Globus pallidus (tissue), 1 donor: ENCODE results near the gene PLBD1.
A peak's percentile ranks its signal among the peaks of the same experiment; 100 is the strongest.

Source experiments
- DNase-seq: peaks from one replicate; pipeline ENCODE4 v3.0.0-alpha.2; 2015; ENCODE audit warnings: low spot score

Gene PLBD1

DNA sequence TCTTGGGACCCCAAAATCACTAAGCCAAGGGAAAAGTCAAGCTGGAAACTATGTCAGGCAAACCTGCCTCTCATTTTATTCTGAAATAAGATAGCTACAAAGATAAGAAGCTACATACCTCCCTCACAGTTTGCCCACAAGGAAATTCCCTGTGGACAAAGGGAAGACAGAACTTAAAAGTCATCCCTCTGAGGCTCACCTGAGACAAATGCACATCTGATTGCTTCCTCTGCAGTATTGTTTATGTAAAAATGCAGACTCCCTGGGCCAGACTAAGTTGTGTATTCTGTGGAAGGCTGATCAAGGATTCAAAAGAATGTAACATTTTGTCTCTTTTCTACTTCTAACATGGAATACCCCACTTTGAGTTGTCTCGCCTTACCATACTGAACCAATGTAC lies 2.5 kb upstream of the PLBD1 start:
- DNase-seq, result no peak

DNA sequence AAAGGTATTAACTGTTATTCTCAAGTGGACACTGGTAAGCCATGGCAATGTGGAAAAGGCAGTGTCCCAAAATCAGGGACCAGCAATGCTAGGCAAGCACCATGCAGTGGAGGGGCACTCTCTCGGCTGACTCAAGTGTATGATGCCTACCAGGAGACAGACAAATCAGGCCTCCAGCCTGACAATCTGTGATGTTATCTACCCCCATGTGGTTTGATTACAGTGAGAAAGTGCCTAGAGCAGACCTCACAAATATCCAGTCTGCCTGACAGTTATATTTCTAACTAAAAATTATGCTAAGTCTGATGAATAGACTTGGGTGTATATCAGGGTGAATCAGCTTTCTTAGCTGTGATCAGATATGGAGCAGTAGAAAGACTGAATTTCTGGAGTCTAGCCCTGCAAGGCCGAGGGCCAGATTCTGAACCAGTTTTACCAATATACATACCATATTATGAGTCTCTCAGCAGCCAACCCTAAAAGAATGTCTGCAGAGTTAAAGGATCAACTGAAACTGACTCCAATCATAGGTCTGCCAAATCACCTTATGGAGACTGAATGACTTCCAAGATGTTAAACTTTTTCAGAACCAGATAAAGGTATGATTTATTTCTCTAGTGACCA lies 3.2 kb downstream of the PLBD1 start:
- no peak for DNase-seq

GRCh38 chr12:14563046-14563445 lies 4.6 kb downstream of the PLBD1 start:
- no peak for DNase-seq

- DNase-seq, result no peak
Observed at GRCh38 chr12:14562279-14562678, 5.4 kb downstream of the PLBD1 start.

DNA sequence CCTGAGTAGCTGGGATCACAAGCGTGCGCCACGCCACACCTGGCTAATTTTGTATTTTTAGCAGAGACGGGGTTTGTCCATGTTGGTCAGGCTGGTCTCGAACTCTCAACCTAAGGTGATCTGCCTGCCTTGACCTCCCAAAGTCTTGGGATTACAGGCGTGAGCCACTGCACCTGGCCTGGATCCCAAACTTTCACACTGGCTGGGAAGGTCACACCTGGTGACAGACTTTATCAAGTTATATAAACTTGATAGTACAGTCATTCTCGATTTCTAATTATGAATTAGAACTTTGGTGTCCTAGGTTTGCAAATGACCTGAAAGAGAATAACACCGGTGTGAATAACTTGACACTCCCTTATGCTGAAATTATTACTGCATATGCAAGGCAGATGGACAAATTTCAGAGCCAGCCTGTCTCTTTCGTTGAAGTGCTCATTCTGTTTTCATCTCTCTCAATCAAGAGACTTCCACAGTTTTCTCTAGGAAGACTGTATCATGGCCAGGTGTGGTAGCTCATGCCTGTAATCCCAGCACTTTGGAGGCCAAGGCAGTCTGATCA lies 5.9 kb downstream of the PLBD1 start:
- DNase-seq, result no peak

DNA sequence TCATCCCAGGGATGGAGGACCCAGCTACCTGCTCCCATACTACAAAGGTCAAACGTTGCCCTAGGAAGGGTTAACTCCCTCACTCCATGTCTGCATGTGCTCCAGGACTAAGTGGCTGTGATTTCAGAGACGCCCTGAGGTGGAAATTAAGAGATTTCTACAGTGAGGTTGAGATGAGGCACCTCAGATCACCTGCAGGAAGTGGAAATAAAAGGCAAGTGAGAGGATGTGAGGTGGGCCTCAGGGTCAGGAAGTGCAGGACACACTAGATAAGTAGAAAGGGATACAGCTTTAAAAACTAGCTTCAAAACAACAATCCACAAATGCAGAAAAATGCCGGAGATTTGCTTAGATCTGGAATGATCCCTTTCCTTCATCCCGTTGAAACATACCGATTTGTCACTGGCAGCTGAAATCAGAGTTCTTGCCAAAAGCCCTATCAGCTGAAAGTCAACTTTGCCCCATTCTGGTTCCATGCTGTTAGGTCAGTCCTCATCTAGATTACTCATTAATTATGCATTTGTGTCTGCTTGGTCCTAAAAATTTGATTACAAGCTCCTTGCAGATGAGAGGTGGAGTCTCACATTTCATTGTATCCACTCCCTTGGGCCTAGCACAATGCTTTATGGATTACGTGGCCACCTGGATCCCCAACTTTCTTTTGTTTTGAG lies 6.6 kb downstream of the PLBD1 start:
- no peak for DNase-seq

GRCh38 chr12:14558473-14558959 lies 9.2 kb downstream of the PLBD1 start:
- no peak for DNase-seq

DNA sequence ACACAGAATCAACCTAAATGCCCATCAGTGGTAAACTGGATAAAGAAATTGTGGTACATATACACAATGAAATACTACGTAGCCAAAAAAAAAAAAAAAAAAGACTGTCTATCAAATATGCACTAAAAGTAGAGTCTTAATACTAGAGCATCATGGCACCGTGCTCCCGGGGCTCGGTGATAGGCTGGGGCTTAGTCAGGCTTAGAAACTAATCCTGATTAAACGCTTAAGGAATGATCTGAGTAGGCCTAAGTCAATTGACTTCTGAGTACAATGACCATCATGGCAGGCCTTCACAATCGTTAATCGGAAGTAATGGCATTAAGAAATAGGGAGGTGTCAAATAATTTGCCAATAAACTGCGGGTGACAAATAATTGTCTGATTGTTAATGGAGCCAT lies 9.7 kb downstream of the PLBD1 start:
- no peak for DNase-seq

GRCh38 chr12:14554281-14555007 lies 13.2 kb downstream of the PLBD1 start:
- peak; percentile 70 for DNase-seq

GRCh38 chr12:14548609-14549008 lies 19.1 kb downstream of the PLBD1 start:
- DNase-seq, result no peak

DNA sequence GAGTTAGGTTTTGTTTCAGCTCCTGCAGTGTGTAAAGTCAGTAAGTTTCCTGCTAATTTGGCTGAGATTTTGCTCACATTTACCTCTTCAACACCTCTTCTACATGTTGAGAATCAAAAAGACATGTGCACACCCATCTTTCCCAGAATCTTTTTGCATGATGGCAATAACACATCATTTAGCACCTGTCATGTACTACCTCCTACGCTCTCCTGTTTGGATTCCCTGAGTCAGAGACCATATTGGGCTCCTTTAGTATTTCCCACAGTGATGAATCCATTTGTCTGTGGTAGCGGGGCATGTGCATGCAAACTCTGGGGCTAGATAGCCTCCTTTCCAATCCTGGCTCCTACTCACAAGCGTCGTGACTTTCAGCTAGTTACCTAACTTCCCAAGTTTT lies 20.1 kb downstream of the PLBD1 start:
- DNase-seq, result no peak

DNA sequence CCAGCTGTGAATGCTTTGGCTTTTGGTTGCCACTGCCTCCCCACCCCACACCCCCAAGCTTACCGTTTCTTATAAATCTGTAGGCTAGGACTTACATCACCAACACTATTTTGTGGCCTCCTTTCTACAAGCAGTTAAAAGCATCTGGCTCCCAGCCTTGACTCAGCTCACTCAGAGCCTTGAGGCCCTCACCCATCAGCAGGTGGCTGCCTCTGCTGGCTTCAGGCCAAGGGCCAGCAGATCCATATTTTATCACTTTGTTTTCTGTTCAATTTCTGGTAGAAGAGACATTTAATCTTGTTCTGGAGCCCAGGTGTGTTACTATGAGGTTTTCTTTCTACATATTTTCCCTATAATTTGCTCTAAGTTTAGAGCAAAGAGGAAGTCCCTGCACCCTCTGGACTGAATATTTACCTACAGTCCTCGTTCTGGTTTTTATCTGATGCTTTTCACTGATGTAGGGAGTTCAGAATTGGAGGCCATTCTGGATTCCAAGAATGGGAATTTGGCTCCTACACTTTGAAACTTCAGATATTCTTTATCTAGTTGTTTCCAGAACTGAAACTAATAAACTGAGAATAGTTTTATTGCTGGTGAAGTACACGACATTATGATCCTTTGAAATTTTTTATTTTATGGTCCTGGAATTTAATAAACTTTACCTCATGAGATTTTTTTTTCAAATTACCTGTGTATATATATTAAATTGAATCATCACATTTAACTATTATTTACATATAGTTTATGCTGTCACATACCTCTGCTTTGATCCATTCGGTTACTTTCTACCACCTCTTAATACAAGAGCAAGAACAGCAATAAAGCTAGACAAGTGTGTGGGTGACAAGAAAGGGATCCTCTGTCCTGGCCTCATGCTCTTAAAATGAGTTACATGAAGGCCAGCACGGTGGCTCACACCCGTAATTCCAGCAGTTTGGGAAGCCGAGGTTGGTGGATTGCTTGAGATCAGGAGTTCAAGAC lies 22.2 kb downstream of the PLBD1 start:
- no peak for DNase-seq

- no peak for DNase-seq
Observed at GRCh38 chr12:14540801-14541462, 26.8 kb downstream of the PLBD1 start.

DNA sequence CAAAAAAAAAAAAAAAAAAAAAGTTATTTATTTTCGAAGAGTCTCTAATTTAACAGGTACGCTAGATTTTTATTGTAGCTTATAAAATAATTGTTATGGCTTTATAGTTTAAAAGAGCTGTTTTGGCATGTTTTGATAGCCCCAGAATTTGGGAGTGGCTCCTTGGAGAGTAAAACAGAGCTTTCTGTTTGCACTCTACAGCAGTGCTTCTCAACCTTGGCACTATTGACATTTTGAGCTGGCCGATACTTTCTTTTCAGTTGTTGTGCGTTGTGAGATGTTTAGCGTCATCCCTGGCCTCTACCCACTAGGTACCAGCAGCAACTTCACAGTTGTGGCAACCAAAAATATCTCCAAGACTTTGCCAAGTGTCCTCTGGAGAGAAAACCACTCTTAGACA lies 30.6 kb downstream of the PLBD1 start:
- no peak for DNase-seq

DNA sequence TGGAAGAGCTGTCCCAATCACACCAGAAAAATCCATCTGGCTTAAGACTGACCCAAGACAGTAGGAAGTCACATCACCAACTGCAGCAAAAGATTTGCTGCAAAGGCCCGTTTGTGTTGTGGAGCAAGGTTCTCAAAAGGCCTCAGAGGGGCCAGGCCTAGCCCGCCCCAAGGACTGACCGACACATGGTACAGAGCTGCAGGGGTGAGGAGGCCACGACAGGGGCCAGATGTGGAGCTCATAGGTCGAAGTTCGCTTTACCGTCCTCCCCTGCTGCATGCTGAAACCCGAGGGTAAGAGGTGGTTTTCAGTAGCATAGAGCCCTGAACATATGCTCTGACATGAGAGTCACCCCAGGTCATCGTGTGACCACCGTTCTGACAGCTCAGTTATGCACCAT lies 35.5 kb downstream of the PLBD1 start:
- no peak for DNase-seq

DNA sequence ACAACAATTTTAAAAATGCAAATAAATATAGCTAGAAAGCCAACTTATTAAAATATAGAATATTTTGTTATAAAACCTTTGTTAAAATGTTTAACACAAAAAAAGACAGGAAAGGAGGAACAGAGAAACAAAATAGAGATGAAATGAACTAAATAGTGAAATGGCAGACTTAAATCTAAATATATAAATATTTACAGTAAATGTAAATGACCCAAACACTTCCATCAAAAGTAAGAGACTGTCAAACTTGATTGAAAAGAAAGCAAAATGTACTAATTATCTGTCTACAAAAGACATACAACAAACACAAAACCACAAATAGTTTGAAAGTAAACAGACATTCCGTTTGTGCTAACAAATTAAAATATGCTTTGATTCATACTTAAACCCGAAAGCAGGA lies 41.7 kb downstream of the PLBD1 start:
- DNase-seq, result no peak

DNA sequence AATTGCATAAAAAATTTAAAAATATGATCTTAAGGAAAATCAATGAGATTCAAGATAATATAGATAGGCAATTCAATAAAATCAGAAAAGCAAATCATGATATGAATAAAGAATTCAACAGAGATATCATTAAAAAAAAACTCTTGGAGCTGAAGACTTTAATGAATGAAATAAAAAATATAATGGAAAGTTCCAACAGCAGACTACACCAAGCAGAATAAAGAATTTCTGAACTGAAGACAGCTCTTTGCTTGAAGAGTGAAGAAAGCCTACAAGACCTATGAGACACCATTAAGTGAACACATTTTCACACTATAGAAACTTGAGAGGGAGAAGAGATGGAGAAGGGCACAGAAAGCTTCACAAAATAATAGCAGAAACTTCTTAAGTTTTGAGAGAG lies 45.9 kb downstream of the PLBD1 start:
- no peak for DNase-seq

DNA sequence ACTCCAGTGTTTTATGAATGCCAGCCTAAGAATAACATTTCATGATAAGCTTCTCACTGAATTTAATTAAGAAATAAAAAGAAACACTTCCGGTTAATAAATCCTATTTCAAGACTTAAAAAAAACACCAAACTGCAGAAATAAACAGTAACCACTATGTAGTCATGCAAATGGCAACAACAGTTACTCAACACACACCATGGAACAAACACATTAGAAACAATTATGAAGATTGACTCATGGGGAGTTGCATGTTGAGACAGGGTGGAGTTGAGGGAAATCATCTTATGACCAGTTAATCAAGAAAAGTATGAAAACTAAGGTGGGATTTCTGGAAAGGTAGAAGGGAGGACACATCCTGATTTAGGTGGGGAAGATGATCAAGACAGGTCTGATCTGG lies 52.7 kb downstream of the PLBD1 start:
- DNase-seq, result no peak

GRCh38 chr12:14514154-14514842 lies 53.4 kb downstream of the PLBD1 start:
- DNase-seq, result no peak

GRCh38 chr12:14510574-14510973 lies 57.1 kb downstream of the PLBD1 start:
- no peak for DNase-seq
